Kidney epithelial cell (primary cell): ENCODE data around the gene FAM83D. TPM values are rescaled to one million over a fixed set of nuclear protein-coding genes. Genes with fewer than 3 reads are reported as not detected.

Experiments used
- DNase-seq: peaks from one replicate; pipeline ENCODE4 v3.0.0-alpha.2; 2010; ENCODE audit warnings: low read depth
- H3K27me3 ChIP-seq: 2 replicates; pipeline ENCODE4 v1.6.0; 2011; ENCODE audit warnings: low read length; ENCODE audit not compliant: control insufficient read depth, insufficient read depth
- H3K36me3 ChIP-seq: 2 replicates; pipeline ENCODE4 v1.5.1; 2011; ENCODE audit warnings: low read length; ENCODE audit not compliant: control insufficient read depth, insufficient read depth
- H3K4me3 ChIP-seq: 2 replicates; pipeline ENCODE4 v1.5.1; 2011; ENCODE audit warnings: low read depth, mild to moderate bottlenecking, control low read depth, low read length
- CTCF ChIP-seq: IDR thresholded peaks from 2 replicates; pipeline ENCODE4 v1.5.1; 2011; ENCODE audit warnings: mild to moderate bottlenecking, moderate library complexity, low read length, control low read depth, inconsistent platforms; ENCODE audit not compliant: insufficient read depth, poor library complexity, severe bottlenecking
- total RNA-seq: library from RNA; depleted of rRNA; stranded (reverse); fragments of >200 nt; gene quantifications from 2 replicates; pipeline ENCODE4 v1.2.3, GENCODE V29; 2015

The FAM83D gene
- total RNA-seq: 4.1 and 5.4 TPM in 2 replicates

GRCh38 chr20:38926142-38926933 is at the start of gene FAM83D:
Gene FAM83D, plus strand, starts transcription at chr20:38926417. Its CDS starts 26 bp downstream, at chr20:38926443.
- peak within 1 kb of the TSS; percentile 85 for H3K4me3 ChIP-seq
- H3K36me3 ChIP-seq: no peaks in the 10 kb centered on the region
- peak; percentile 92 for DNase-seq
- no peak for TF ChIP-seq CTCF
- H3K27me3 ChIP-seq: peaks cover 3% of the 10 kb centered on the region

GRCh38 chr20:38877483-38877882 is 48.7 kb upstream of the FAM83D start:
- no peak overlapping the region for H3K4me3 ChIP-seq
- no peak for TF ChIP-seq CTCF
- H3K27me3 ChIP-seq: peaks cover 13% of the 10 kb centered on the region
- H3K36me3 ChIP-seq: no peaks in the 10 kb centered on the region
- no peak for DNase-seq

- no peak for TF ChIP-seq CTCF
- DNase-seq: peak; percentile 4
- peaks cover 19% of the 10 kb centered on the region for H3K27me3 ChIP-seq
- no peak overlapping the region for H3K4me3 ChIP-seq
- no peaks in the 10 kb centered on the region for H3K36me3 ChIP-seq
Observed at GRCh38 chr20:38878866-38879265, 47.4 kb upstream of the FAM83D start.

GRCh38 chr20:38880952-38881735 is 45.1 kb upstream of the FAM83D start:
- H3K4me3 ChIP-seq: no peak overlapping the region
- H3K27me3 ChIP-seq: peaks cover 19% of the 10 kb centered on the region
- no peak for DNase-seq
- TF ChIP-seq CTCF: no peak
- no peaks in the 10 kb centered on the region for H3K36me3 ChIP-seq

GRCh38 chr20:38881806-38882440 is 44.3 kb upstream of the FAM83D start:
- no peak for DNase-seq
- Histone ChIP-seq H3K36me3 (no peaks in the 10 kb centered on the region), H3K4me3 (no peak overlapping the region), H3K27me3 (peaks cover 19% of the 10 kb centered on the region)
- no peak for TF ChIP-seq CTCF
